Endothelial cell of umbilical vein (primary cell): ENCODE results near the gene TOGARAM2. TPM values are rescaled to one million over a fixed set of nuclear protein-coding genes. Genes with fewer than 3 reads are reported as not detected.

Experiments
- BruUV-seq: library from RNA; stranded (reverse); fragments of 400-500 nt; replicated peaks from 2 replicates; lab custom pipeline; 2021; lab: Mats Ljungman, UMichigan
- CTCF ChIA-PET: fragments of 300-600, 350-600 bp; sonication (Branson Sonifier 250); formaldehyde crosslinking; loops from one replicate; lab custom pipeline; 2021; ENCODE audit warnings: antibody characterized with exemption, inconsistent platforms; lab: Charles Lee
- POLR2A ChIA-PET: fragments of 300-600, 350-600 bp; sonication (Branson Sonifier 250); formaldehyde crosslinking; loops from one replicate; lab custom pipeline; 2021; ENCODE audit warnings: antibody characterized with exemption, inconsistent platforms; lab: Charles Lee
- DNase-seq: peaks from one replicate; pipeline ENCODE4 v3.0.0-alpha.2; 2011; ENCODE audit warnings: low read depth, low spot score
- FAIRE-seq: peaks from 2 replicates; lab custom pipeline; 2011; peaks lifted over from hg19 to GRCh38; lab: Jason Lieb, UNC
- H2AFZ ChIP-seq: 2 replicates; pipeline ENCODE4 v1.6.0; 2012; ENCODE audit warnings: low read depth, low read length, control low read depth, inconsistent platforms
- H3K27ac ChIP-seq: 2 replicates; pipeline ENCODE4 v1.5.1; 2011; ENCODE audit warnings: low read depth, mild to moderate bottlenecking, control low read depth, low read length, moderate library complexity; ENCODE audit not compliant: insufficient read depth
- H3K27me3 ChIP-seq, 2 experiments: 2 replicates each; pipeline versions ENCODE4 v1.6.0 to v1.6.1; 2011; ENCODE audit warnings: low read length in 2 of 2, mixed read lengths in 1 of 2; ENCODE audit not compliant: control insufficient read depth in 2 of 2, insufficient read depth in 2 of 2
- H3K36me3 ChIP-seq, 2 experiments: 2 replicates in 1 of 2; 3 replicates in 1 of 2; pipeline ENCODE4 v1.5.1; 2011; ENCODE audit warnings: low read length in 2 of 2, mild to moderate bottlenecking in 1 of 2, moderate library complexity in 1 of 2; ENCODE audit not compliant: control insufficient read depth in 2 of 2, insufficient read depth in 2 of 2; ENCODE audit errors: extremely low read depth in 1 of 2
- H3K4me1 ChIP-seq: 3 replicates; pipeline ENCODE4 v1.5.1; 2011; ENCODE audit warnings: mild to moderate bottlenecking, low read length; ENCODE audit not compliant: control insufficient read depth, insufficient read depth; ENCODE audit errors: extremely low read depth
- H3K4me2 ChIP-seq: 2 replicates; pipeline ENCODE4 v1.6.1; 2011; ENCODE audit warnings: low read length, control low read depth, mixed read lengths; ENCODE audit not compliant: insufficient read depth
- H3K4me3 ChIP-seq, 3 experiments: fragments of 200-600 bp in 1 of 3; sonication (generic), shearing (Covaris generic) in 1 of 3; replicated peaks in 1 of 3; 2 replicates each; pipeline ENCODE4 v1.5.1; 2011 to 2016; ENCODE audit warnings: control low read depth in 3 of 3, low read length in 3 of 3, mild to moderate bottlenecking in 2 of 3, inconsistent platforms in 1 of 3, low read depth in 1 of 3, moderate library complexity in 1 of 3; ENCODE audit not compliant: insufficient read depth in 1 of 3
- H3K79me2 ChIP-seq: 2 replicates; pipeline ENCODE4 v1.6.0; 2012; ENCODE audit warnings: low read length, inconsistent platforms; ENCODE audit not compliant: control insufficient read depth, insufficient read depth
- H3K9ac ChIP-seq: replicated peaks from 2 replicates; pipeline ENCODE3; 2011; ENCODE audit warnings: low read length, control low read depth; ENCODE audit not compliant: insufficient read depth; ENCODE audit errors: extremely low read depth
- H3K9me1 ChIP-seq: replicated peaks from 3 replicates; pipeline ENCODE4 v1.6.0; 2011; ENCODE audit warnings: mild to moderate bottlenecking, low read length; ENCODE audit not compliant: control insufficient read depth, insufficient read depth; ENCODE audit errors: extremely low read depth
- H3K9me3 ChIP-seq: replicated peaks from 2 replicates; pipeline ENCODE4 v1.5.1; 2012; ENCODE audit warnings: low read length, inconsistent platforms; ENCODE audit not compliant: control insufficient read depth, insufficient read depth
- H4K20me1 ChIP-seq: replicated peaks from 2 replicates; pipeline ENCODE3; 2011; ENCODE audit warnings: mild to moderate bottlenecking, low read length; ENCODE audit not compliant: control insufficient read depth, insufficient read depth; ENCODE audit errors: extremely low read depth
- CTCF ChIP-seq, 2 donors: IDR thresholded peaks; 1 replicate in 1 of 2; 2 replicates in 1 of 2; pipeline ENCODE4 v1.5.1; 2011; ENCODE audit warnings: low read length in 2 of 2, mild to moderate bottlenecking in 2 of 2, moderate library complexity in 2 of 2, control low read depth in 1 of 2, inconsistent platforms in 1 of 2, low read depth in 1 of 2; ENCODE audit not compliant: insufficient read depth in 1 of 2; ENCODE audit errors: extremely low read depth in 1 of 2
- EZH2 ChIP-seq: IDR thresholded peaks from 2 replicates; pipeline ENCODE4 v1.6.1; 2012; ENCODE audit warnings: borderline replicate concordance, low read depth, mild to moderate bottlenecking, moderate library complexity, low read length, inconsistent platforms; ENCODE audit not compliant: severe bottlenecking
- FOS ChIP-seq: IDR thresholded peaks from 2 replicates; pipeline ENCODE4 v1.6.1; 2011; ENCODE audit warnings: mild to moderate bottlenecking, low read length, moderate library complexity, borderline replicate concordance; ENCODE audit not compliant: insufficient read depth
- GATA2 ChIP-seq: IDR thresholded peaks from 2 replicates; pipeline ENCODE4 v1.7.0; 2011; ENCODE audit warnings: low read depth, mild to moderate bottlenecking, moderate library complexity, mixed read lengths, low read length; ENCODE audit not compliant: insufficient read length, insufficient read depth
- JUN ChIP-seq: IDR thresholded peaks from 2 replicates; pipeline ENCODE4 v1.6.1; 2011; ENCODE audit warnings: borderline replicate concordance, low read depth; ENCODE audit not compliant: insufficient read length, insufficient read depth
- MAX ChIP-seq: IDR thresholded peaks from 2 replicates; pipeline ENCODE4 v1.6.1; 2011; ENCODE audit not compliant: insufficient read depth, insufficient read length
- MYC ChIP-seq: IDR thresholded peaks from one replicate; pipeline ENCODE4 v1.6.1; 2011; ENCODE audit warnings: mild to moderate bottlenecking, low read depth, low read length
- POLR2A ChIP-seq: IDR thresholded peaks from 2 replicates; pipeline ENCODE4 v1.6.1; 2012; ENCODE audit warnings: low read depth, mild to moderate bottlenecking, control low read depth, low read length
- POLR2AphosphoS5 ChIP-seq: IDR thresholded peaks from 2 replicates; pipeline ENCODE4 v1.6.1; 2012; ENCODE audit warnings: low read depth, mild to moderate bottlenecking, control low read depth, low read length, moderate library complexity; ENCODE audit not compliant: insufficient read depth
- dilution Hi-C: fragments of 300-500 bp; cut with MboI; formaldehyde crosslinking; loops from one replicate; pipeline ENCODE4 v1.15.0; 2019; ENCODE audit warnings: low sequenced_read_pairs; ENCODE audit not compliant: extremely low pct_ligation_motif_present
- intact Hi-C: fragments of 100-400 bp; cut with micrococcal nuclease; formaldehyde crosslinking; loops from one replicate; pipeline ENCODE4 v1.10.0; 2022
- polyA plus RNA-seq, 4 experiments: library from polyadenylated mRNA; depleted of rRNA in 3 of 4; stranded (reverse) in 3 of 4; unstranded in 1 of 4; fragments of >200 nt; gene quantifications; 2 replicates each; pipeline versions ENCODE4 v1.2.1 to v1.2.3, GENCODE V29; 2011 to 2012; ENCODE audit warnings: missing spikeins in 1 of 4
- total RNA-seq: library from RNA; stranded (reverse); gene quantifications from 2 replicates; pipeline ENCODE4 v1.2.3, GENCODE V29; 2021

TOGARAM2 gene
- total and polyA plus RNA-seq, 2 donors (not counting 3 experiments of a cell fraction or from before 2014, with no cell fraction given) = not detected

GRCh38 chr2:28991021-28991420, 9.9 kb downstream of the TOGARAM2 start:
- H3K27me3 ChIP-seq = no peaks in the 10 kb centered on the region
- no peak overlapping the region for H3K27ac ChIP-seq
- ChIA-PET CTCF (no interaction called here), POLR2A (no interaction called here)
- TF ChIP-seq MAX (no peak), MYC (no peak), JUN (no peak), POLR2AphosphoS5 (no peak), EZH2 (no peak), CTCF (IDR thresholded peaks at IDR 0.05; ENCODE audit: extremely low read depth in 1 of 2, insufficient read depth in 1 of 2, low read depth in 1 of 2, low read length in 2 of 2) (no peak), GATA2 (no peak), POLR2A (no peak), FOS (no peak)
- intact Hi-C loops = no loop called here
- no TSS peak for BruUV-seq
- DNase-seq (no peak), FAIRE-seq (no peak)
- no peaks in the 10 kb centered on the region for H3K9me3 ChIP-seq
- H3K36me3 ChIP-seq = no peaks in the 10 kb centered on the region
- H4K20me1 ChIP-seq = no peaks in the 10 kb centered on the region
- H2AFZ ChIP-seq = no peak overlapping the region
- H3K4me3 ChIP-seq = no peak overlapping the region
- H3K9me1 ChIP-seq = no peaks in the 10 kb centered on the region
- dilution Hi-C loops = no loop called here
- no peaks in the 10 kb centered on the region for H3K4me1 ChIP-seq
- H3K4me2 ChIP-seq = no peak overlapping the region
- H3K79me2 ChIP-seq = no peaks in the 10 kb centered on the region
- no peak overlapping the region for H3K9ac ChIP-seq
